IgD-negative memory B cell (primary cell): ENCODE measurements around the gene BMP2K. TPM values are rescaled to one million over a fixed set of nuclear protein-coding genes. Genes with fewer than 3 reads are reported as not detected.
A peak's percentile ranks its signal among the peaks of the same experiment; 100 is the strongest.
"Not testable (repeated sequence)": the region's sequence is repeated elsewhere in the genome, so short reads cannot be mapped to it uniquely, and the experiment has no call there.

ENCODE experiments used
- H3K27ac Mint-ChIP-seq, 3 donors: one replicate each; pipeline ENCODE4 v1.8.0; 2020 to 2022; ENCODE audit warnings: mild to moderate bottlenecking in 3 of 3, mixed read lengths in 3 of 3, moderate library complexity in 1 of 3
- H3K27me3 Mint-ChIP-seq: one replicate; pipeline ENCODE4 v1.8.0; 2021; ENCODE audit warnings: mixed read lengths
- H3K36me3 Mint-ChIP-seq: one replicate; pipeline ENCODE4 v1.8.0; 2020; ENCODE audit warnings: mild to moderate bottlenecking, mixed read lengths
- H3K4me1 Mint-ChIP-seq, 3 donors: one replicate each; pipeline ENCODE4 v1.8.0; 2020 to 2022; ENCODE audit warnings: mixed read lengths in 3 of 3, mild to moderate bottlenecking in 1 of 3
- H3K4me3 Mint-ChIP-seq, 4 donors: one replicate each; pipeline ENCODE4 v1.8.0; 2020 to 2022; ENCODE audit warnings: mild to moderate bottlenecking in 4 of 4, mixed read lengths in 4 of 4, moderate library complexity in 3 of 4
- H3K9me3 Mint-ChIP-seq, 3 donors: one replicate each; pipeline ENCODE4 v1.8.0; 2020 to 2021; ENCODE audit warnings: mixed read lengths in 3 of 3, mild to moderate bottlenecking in 1 of 3
- polyA plus RNA-seq: library from polyadenylated mRNA; unstranded; fragments of 300-500 nt; fragmentation: Illumina TruSeq; gene quantifications from one replicate; pipeline ENCODE4 v1.2.3, GENCODE V29; 2021

The BMP2K gene
- polyA plus RNA-seq, 1 donor from 2014 or later, result 24.1 TPM

DNA sequence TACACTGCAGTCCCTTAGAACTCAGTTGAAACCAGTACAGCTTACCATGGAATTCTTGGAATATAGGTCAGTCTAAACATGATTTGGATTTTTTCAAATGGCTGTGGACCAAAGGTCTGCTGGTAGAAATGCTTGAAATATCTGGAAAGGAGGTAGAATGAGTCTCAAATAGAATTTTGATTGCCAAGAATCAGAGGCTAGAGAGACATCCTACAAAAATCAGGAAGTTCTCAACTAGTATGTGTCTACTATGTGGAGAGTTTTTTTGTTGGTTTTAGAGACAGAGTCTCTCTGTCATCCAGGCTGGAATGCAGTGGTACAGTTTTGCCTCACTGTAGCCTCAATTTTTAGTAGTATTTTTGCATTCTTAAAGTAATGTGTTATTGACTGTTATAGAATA lies 109.4 kb downstream of the BMP2K start:
- Mint-ChIP-seq H3K27me3 (no peaks in the 10 kb centered on the region), H3K9me3 (no peaks in the 10 kb centered on the region), H3K36me3 (peaks cover 4% of the 10 kb centered on the region), H3K27ac (no peak overlapping the region), H3K4me3 (no peak overlapping the region), H3K4me1 (peaks cover 13 to 23% (median 15%) of the 10 kb centered on the region in 3 donors)

DNA sequence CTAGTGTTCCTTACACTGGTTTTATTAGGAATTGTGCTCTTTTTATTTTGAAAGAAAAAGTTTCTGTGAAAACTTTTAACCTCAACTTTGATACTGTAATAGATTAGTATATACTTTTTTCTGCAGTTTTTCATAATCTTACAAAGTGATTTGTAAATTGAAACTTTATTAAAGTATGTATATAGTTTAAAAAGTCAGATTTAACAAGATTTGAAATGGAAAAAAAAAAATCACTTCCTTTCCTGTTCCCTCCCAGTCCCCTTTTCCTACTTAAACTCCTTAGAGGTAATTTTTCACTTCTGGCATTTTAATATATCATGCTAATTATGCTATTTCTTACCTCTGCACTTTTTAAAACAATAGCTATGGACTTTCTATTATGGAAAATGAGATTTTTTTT lies 113.8 kb downstream of the BMP2K start:
- no peaks in the 10 kb centered on the region for H3K9me3 Mint-ChIP-seq

GRCh38 chr4:78899302-78899701 lies 123.2 kb downstream of the BMP2K start:
- H3K9me3 Mint-ChIP-seq, result no peaks in the 10 kb centered on the region
- no peaks in the 10 kb centered on the region for H3K27me3 Mint-ChIP-seq
- no peak overlapping the region for H3K4me3 Mint-ChIP-seq
- peak overlapping the region in 2 of 3 donors; percentile 33 to 69 for H3K27ac Mint-ChIP-seq
- peaks cover 4% of the 10 kb centered on the region for H3K36me3 Mint-ChIP-seq
- H3K4me1 Mint-ChIP-seq, result peaks cover 0 to 3% (median 3%) of the 10 kb centered on the region in 3 donors

More for the DNA sequence above, 113.8 kb downstream of the BMP2K start:
- Mint-ChIP-seq H3K27me3 (no peaks in the 10 kb centered on the region), H3K36me3 (peaks cover 5% of the 10 kb centered on the region), H3K4me3 (no peak overlapping the region), H3K27ac (peak overlapping the region in 1 of 3 donors; percentile 46), H3K4me1 (peaks cover 5 to 22% (median 10%) of the 10 kb centered on the region in 3 donors)

DNA sequence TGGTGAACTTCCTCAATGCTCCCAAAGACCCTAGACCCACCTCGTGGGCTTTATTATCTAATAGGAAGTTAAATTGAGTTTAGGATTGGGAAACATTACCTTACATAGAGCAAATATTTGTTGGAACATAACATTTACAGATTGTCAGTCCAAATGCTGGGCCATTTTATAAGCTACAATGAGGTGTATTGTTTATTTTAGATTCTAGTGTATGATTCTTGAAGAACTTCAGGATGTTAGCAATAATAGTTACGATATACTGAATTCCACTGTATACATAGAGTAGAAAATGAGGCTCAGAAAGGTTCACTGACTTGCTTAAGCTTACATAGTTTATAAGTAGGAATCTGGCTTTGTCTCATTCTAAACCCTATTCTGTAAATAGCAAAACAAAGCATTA lies 125.7 kb downstream of the BMP2K start:
- no peaks in the 10 kb centered on the region for H3K27me3 Mint-ChIP-seq
- H3K27ac Mint-ChIP-seq, result no peak overlapping the region
- H3K4me1 Mint-ChIP-seq, result peaks cover 0 to 3% (median 3%) of the 10 kb centered on the region in 3 donors
- no peaks in the 10 kb centered on the region for H3K9me3 Mint-ChIP-seq
- H3K4me3 Mint-ChIP-seq, result no peak overlapping the region
- H3K36me3 Mint-ChIP-seq, result peaks cover 2% of the 10 kb centered on the region

DNA sequence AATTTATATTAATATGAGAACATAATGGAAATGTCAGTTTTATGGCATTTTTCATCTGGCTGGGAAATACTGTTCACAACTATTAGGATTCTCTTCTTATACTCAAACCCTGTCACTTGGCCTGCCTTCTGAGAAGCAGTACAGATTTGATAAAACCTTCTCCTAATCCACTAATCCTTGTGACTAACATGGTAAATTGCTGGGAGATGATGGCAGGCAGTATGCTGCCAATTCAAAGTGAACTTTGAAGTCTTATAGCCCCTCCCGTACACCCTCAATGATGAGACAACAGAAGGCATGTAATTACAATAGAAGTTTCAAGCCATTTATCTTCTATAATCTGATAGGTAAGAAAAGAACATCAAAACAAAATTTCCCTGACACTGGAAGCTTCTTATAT lies 126.1 kb downstream of the BMP2K start:
- Mint-ChIP-seq H3K4me3 (no peak overlapping the region), H3K9me3 (no peaks in the 10 kb centered on the region)

DNA sequence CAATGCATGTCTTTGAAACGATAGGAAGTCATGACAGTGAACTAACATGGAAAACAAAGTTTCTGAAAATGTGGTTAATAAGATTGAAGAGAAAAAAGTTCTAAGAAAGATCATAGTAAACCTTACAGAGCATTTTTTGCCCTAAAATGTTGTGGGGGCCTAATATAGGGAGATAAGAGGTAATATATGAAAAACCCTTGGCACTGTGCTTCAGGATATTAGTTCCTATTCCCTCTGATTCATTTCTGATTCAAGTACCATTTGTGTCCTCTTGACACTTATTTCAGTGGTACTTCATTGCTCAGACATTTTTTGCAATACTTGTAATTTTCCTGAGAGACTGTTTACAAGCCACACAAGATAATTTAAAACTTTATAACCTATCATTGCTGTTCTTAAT lies 128.0 kb downstream of the BMP2K start:
- peak overlapping the region in 1 of 3 donors; percentile 20 for H3K27ac Mint-ChIP-seq
- no peaks in the 10 kb centered on the region for H3K9me3 Mint-ChIP-seq
- H3K4me1 Mint-ChIP-seq, result peaks cover 0 to 3% (median 2%) of the 10 kb centered on the region in 3 donors
- H3K4me3 Mint-ChIP-seq, result no peak overlapping the region
- no peaks in the 10 kb centered on the region for H3K27me3 Mint-ChIP-seq
- H3K36me3 Mint-ChIP-seq, result peaks cover 4% of the 10 kb centered on the region

More for the DNA sequence above, 126.1 kb downstream of the BMP2K start:
- H3K36me3 Mint-ChIP-seq, result peaks cover 2% of the 10 kb centered on the region
- H3K27me3 Mint-ChIP-seq, result no peaks in the 10 kb centered on the region
- peaks cover 0 to 3% (median 3%) of the 10 kb centered on the region in 3 donors for H3K4me1 Mint-ChIP-seq
- H3K27ac Mint-ChIP-seq, result no peak overlapping the region

GRCh38 chr4:78907638-78908037 lies 131.5 kb downstream of the BMP2K start:
- no peaks in the 10 kb centered on the region for H3K9me3 Mint-ChIP-seq
- peaks cover 0 to 10% (median 3%) of the 10 kb centered on the region in 3 donors for H3K4me1 Mint-ChIP-seq
- H3K36me3 Mint-ChIP-seq, result peaks cover 6% of the 10 kb centered on the region
- H3K4me3 Mint-ChIP-seq, result no peak overlapping the region
- no peaks in the 10 kb centered on the region for H3K27me3 Mint-ChIP-seq
- H3K27ac Mint-ChIP-seq, result no peak overlapping the region

DNA sequence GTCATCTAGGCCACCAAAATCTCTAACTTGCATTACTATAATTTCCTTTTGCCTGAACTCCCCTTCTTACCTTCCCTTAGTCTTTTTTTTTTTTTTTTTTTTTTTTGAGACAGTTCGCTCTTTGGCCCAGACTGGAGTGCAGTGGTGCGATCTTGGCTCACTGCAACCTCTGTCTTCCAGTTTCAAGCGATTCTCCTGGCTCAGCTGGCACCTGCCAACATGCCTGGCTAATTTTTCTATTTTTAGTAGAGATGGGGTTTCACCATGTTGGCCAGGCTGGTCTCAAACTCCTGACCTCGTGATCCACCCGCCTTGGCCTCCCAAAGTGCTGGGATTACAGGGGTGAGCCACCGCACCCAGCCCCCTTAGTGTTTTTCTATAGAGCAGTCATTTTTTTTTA lies 132.8 kb downstream of the BMP2K start:
- H3K27ac Mint-ChIP-seq, H3K9me3 Mint-ChIP-seq, H3K27me3 Mint-ChIP-seq, H3K4me1 Mint-ChIP-seq, H3K4me3 Mint-ChIP-seq, H3K36me3 Mint-ChIP-seq: not testable (repeated sequence)

GRCh38 chr4:78910612-78911011 lies 134.5 kb downstream of the BMP2K start:
- Mint-ChIP-seq H3K9me3 (no peaks in the 10 kb centered on the region), H3K27ac (peak overlapping the region in 1 of 3 donors; percentile 50), H3K4me1 (peaks cover 0 to 10% (median 1%) of the 10 kb centered on the region in 3 donors), H3K36me3 (peaks cover 6% of the 10 kb centered on the region), H3K27me3 (no peaks in the 10 kb centered on the region), H3K4me3 (no peak overlapping the region)

- peaks cover 9% of the 10 kb centered on the region for H3K36me3 Mint-ChIP-seq
- H3K9me3 Mint-ChIP-seq, result no peaks in the 10 kb centered on the region
- no peak overlapping the region for H3K4me3 Mint-ChIP-seq
- peak overlapping the region in 1 of 3 donors; percentile 86 for H3K27ac Mint-ChIP-seq
- H3K4me1 Mint-ChIP-seq, result peaks cover 0 to 5% (median 0%) of the 10 kb centered on the region in 3 donors
- H3K27me3 Mint-ChIP-seq, result no peaks in the 10 kb centered on the region
Observed at GRCh38 chr4:78922207-78922606, 146.1 kb downstream of the BMP2K start.

- H3K4me3 Mint-ChIP-seq, result no peak overlapping the region
- H3K27me3 Mint-ChIP-seq, result no peaks in the 10 kb centered on the region
- peaks cover 11% of the 10 kb centered on the region for H3K36me3 Mint-ChIP-seq
- H3K9me3 Mint-ChIP-seq, result no peaks in the 10 kb centered on the region
- H3K4me1 Mint-ChIP-seq, result peaks cover 0 to 5% (median 0%) of the 10 kb centered on the region in 3 donors
- peak overlapping the region in 2 of 3 donors; percentile 7 to 37 for H3K27ac Mint-ChIP-seq
Observed at GRCh38 chr4:78923464-78924312, 147.5 kb downstream of the BMP2K start.

DNA sequence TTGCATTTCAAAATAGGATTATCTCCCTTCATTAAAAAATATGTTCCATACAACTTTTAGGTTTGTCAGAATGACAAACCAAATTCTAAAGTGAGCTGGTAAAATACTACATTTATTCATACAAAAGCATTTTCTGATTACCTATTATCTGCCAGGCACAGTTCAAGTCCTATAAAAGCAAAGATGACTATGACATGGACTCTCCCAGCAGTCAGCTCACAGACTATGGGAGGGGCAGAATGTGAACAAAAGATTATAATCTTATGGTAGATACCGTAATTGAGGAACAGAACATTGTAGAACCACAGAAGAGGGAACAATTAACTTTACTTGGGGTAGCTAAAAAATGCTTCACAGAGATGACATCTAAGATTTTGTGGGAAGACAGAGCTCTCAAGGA lies 150.7 kb downstream of the BMP2K start:
- no peaks in the 10 kb centered on the region for H3K27me3 Mint-ChIP-seq
- H3K36me3 Mint-ChIP-seq, result peaks cover 8% of the 10 kb centered on the region
- H3K4me1 Mint-ChIP-seq, result peaks cover 0 to 8% (median 0%) of the 10 kb centered on the region in 3 donors
- no peak overlapping the region for H3K27ac Mint-ChIP-seq
- H3K4me3 Mint-ChIP-seq, result no peak overlapping the region
- H3K9me3 Mint-ChIP-seq, result no peaks in the 10 kb centered on the region

DNA sequence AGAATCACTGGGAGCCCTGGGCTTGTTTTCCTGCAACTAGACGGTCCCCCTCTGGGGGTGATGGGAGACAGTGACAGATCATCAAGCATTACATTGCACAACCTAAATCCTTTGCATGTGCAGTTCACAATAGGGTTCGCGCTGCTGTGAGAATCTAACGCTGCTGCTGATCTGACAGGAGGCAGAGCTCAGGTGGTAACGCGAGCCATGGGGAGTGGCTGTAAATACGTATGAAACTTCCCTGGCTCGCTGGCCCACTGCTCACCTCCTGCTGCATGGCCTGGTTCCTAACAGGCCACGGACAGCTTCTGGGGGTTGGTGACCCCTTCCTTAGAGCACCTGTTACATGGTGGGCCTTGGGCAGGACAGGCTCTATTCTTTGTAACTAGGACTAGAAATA lies 152.7 kb downstream of the BMP2K start:
- Mint-ChIP-seq H3K9me3 (no peaks in the 10 kb centered on the region), H3K4me1 (peaks cover 0 to 5% (median 0%) of the 10 kb centered on the region in 3 donors), H3K36me3 (peaks cover 8% of the 10 kb centered on the region), H3K27me3 (no peaks in the 10 kb centered on the region), H3K27ac (peak overlapping the region in 1 of 3 donors; percentile 25), H3K4me3 (no peak overlapping the region)

- Mint-ChIP-seq H3K27me3 (no peaks in the 10 kb centered on the region), H3K4me3 (no peak overlapping the region), H3K9me3 (no peaks in the 10 kb centered on the region), H3K4me1 (peaks cover 0 to 6% (median 3%) of the 10 kb centered on the region in 3 donors), H3K27ac (no peak overlapping the region), H3K36me3 (peaks cover 8% of the 10 kb centered on the region)
Observed at GRCh38 chr4:78930016-78930629, 154.0 kb downstream of the BMP2K start.

- no peaks in the 10 kb centered on the region for H3K36me3 Mint-ChIP-seq
- peaks cover 25 to 27% (median 25%) of the 10 kb centered on the region in 3 donors for H3K4me1 Mint-ChIP-seq
- no peak overlapping the region for H3K27ac Mint-ChIP-seq
- no peaks in the 10 kb centered on the region for H3K27me3 Mint-ChIP-seq
- no peaks in the 10 kb centered on the region for H3K9me3 Mint-ChIP-seq
- peak overlapping the region in 1 of 4 donors; percentile 100 for H3K4me3 Mint-ChIP-seq
Observed at GRCh38 chr4:78936989-78937388, 160.8 kb downstream of the BMP2K start.
